HG02759 (cell line): Measurements from ENCODE around the gene CDR2L.

ENCODE experiments used
- ATAC-seq: cut with Tn5 transposase; IDR thresholded peaks from one replicate; pipeline ENCODE4 v1.9.1; 2021; ENCODE audit warnings: mild to moderate bottlenecking, moderate library complexity; ENCODE audit not compliant: unreplicated experiment

CDR2L gene

GRCh38 chr17:74987418-74987908 is at the start of gene CDR2L:
Gene CDR2L, plus strand, starts transcription at chr17:74987632. Its CDS starts 412 bp downstream, at chr17:74988044.
- ATAC-seq: peak; percentile 97

GRCh38 chr17:74938194-74938950 is 49.1 kb upstream of the CDR2L start:
- no peak for ATAC-seq

GRCh38 chr17:74939534-74939933 is 47.9 kb upstream of the CDR2L start:
- ATAC-seq: no peak

GRCh38 chr17:74941128-74941725 is 46.2 kb upstream of the CDR2L start:
- no peak for ATAC-seq

GRCh38 chr17:74943808-74944522 is 43.5 kb upstream of the CDR2L start:
- no peak for ATAC-seq

GRCh38 chr17:74945543-74945942 is 41.9 kb upstream of the CDR2L start:
- no peak for ATAC-seq

GRCh38 chr17:74946641-74947040 is 40.8 kb upstream of the CDR2L start:
- ATAC-seq: no peak

- no peak for ATAC-seq
Measured at GRCh38 chr17:74947041-74947754, 40.2 kb upstream of the CDR2L start.

- ATAC-seq: no peak
Measured at GRCh38 chr17:74949455-74950115, 37.8 kb upstream of the CDR2L start.

- ATAC-seq: no peak
Measured at GRCh38 chr17:74950207-74950606, 37.2 kb upstream of the CDR2L start.

GRCh38 chr17:74951065-74951464 is 36.4 kb upstream of the CDR2L start:
- ATAC-seq: no peak

- no peak for ATAC-seq
Measured at GRCh38 chr17:74951680-74952421, 35.6 kb upstream of the CDR2L start.

- ATAC-seq: no peak
Measured at GRCh38 chr17:74952431-74953133, 34.9 kb upstream of the CDR2L start.

- ATAC-seq: no peak
Measured at GRCh38 chr17:74953134-74953687, 34.2 kb upstream of the CDR2L start.

GRCh38 chr17:74954115-74954514 is 33.3 kb upstream of the CDR2L start:
- ATAC-seq: no peak

GRCh38 chr17:74954665-74955421 is 32.6 kb upstream of the CDR2L start:
- ATAC-seq: no peak

- ATAC-seq: no peak
Measured at GRCh38 chr17:74956093-74956492, 31.3 kb upstream of the CDR2L start.
